Middle frontal gyrus (tissue), 1 donor: Measurements from ENCODE around the gene SLC18A2.

Experiments used
- DNase-seq: peaks from one replicate; pipeline ENCODE4 v3.0.0-alpha.2; 2015; ENCODE audit warnings: low spot score; ENCODE audit errors: extremely low spot score

Gene SLC18A2

GRCh38 chr10:117311261-117311660, 70.3 kb downstream of the SLC18A2 start:
- DNase-seq = no peak

- DNase-seq = no peak
These were observed 71.5 kb downstream of the SLC18A2 start for GRCh38 chr10:117312430-117312829.

GRCh38 chr10:117313641-117314040, 72.7 kb downstream of the SLC18A2 start:
- no peak for DNase-seq

- DNase-seq = no peak
These were observed 75.8 kb downstream of the SLC18A2 start for GRCh38 chr10:117316701-117317100.

GRCh38 chr10:117318909-117319308, 78.0 kb downstream of the SLC18A2 start:
- DNase-seq = no peak

GRCh38 chr10:117320050-117320665, 79.2 kb downstream of the SLC18A2 start:
- peak; percentile 12 for DNase-seq

- DNase-seq = no peak
These were observed 81.3 kb downstream of the SLC18A2 start for GRCh38 chr10:117322260-117322659.

GRCh38 chr10:117324367-117324766, 83.5 kb downstream of the SLC18A2 start:
- DNase-seq = no peak

- no peak for DNase-seq
These were observed 86.3 kb downstream of the SLC18A2 start for GRCh38 chr10:117327262-117327661.
